ENCODE data around the gene MIER2.

Gene MIER2

GRCh38 chr19:306151-306900 lies 38.3 kb downstream of the MIER2 start:
- DNase-seq (ENCODE audit: low read depth) = no peak

GRCh38 chr19:305240-306150 lies 39.1 kb downstream of the MIER2 start:
- DNase-seq (ENCODE audit: low read depth) = no peak

GRCh38 chr19:296476-297225 lies 47.9 kb downstream of the MIER2 start:
- DNase-seq (ENCODE audit: low read depth) = no peak

DNA sequence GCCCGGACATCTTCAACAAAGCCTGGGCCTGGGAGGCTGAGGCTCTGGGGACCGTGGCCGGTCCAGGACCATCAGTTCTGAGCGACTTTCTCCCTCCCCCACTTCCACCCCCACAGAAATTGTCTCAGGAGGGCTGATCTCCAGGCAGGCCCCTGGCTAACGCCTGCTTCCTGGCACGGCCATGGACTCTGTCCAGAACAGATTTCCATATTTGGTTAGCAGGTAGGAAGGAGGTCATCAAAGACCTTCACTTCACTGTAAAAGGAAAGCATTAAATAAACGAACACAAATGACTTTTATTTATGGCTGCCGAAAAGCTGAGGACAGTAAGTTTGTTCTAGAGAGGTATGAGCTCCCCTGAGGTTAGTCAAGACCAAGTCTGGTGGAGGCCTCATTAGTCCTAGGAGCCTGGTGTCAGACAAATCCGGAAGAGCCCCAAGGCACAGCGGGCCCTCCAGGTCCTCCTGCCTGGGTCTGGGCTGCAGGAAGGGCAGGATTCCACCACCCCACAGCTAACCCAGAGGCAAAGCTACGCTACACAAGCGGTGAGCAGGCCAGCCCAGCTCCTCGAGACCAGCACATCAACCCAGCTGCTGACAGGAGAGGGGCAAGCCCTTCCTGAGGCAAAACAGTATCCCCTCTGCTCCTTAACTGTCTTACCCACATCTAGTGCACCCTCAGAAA lies 48.8 kb downstream of the MIER2 start:
- no peak for DNase-seq (ENCODE audit: low read depth)

DNA sequence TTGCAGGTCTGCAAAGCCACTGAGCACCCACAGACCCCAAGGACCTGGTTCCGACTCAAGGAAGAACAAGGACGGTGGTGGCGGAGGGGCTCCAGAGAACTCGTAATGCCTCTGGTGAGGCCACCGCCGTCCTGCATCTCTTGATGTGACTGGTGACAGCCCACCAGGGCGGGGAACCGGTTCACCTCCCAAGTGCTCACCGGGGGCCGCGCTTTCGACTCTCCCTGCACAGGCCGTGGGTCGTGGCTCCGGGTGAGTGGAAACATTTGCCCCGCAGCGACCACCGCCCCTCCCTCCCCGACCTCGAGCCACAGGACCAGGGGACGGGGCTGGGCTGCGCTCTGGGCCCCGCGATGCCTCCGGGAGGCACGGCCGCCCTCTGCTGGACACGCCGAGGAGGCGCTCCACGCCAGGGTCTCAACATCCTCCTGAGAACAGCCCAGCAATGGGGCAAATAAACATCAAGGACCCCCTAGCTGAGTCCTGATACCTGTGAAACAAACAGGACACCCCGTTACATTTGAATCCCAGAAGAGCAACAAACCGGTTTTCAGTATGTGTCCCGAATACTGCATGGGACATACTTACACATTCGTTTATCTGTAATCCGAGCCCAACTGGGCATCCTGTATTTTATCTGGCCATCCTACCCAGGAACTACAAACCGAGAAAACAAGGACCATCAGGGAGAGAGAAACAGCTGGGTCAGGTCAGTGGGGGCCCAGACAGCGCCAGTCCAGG lies 49.5 kb downstream of the MIER2 start:
- DNase-seq (ENCODE audit: low read depth) = no peak

- DNase-seq (ENCODE audit: low read depth) = no peak
These were observed 50.2 kb downstream of the MIER2 start for GRCh38 chr19:294341-294945.

GRCh38 chr19:293436-294110 lies 51.0 kb downstream of the MIER2 start:
- DNase-seq (ENCODE audit: low read depth) = no peak

DNA sequence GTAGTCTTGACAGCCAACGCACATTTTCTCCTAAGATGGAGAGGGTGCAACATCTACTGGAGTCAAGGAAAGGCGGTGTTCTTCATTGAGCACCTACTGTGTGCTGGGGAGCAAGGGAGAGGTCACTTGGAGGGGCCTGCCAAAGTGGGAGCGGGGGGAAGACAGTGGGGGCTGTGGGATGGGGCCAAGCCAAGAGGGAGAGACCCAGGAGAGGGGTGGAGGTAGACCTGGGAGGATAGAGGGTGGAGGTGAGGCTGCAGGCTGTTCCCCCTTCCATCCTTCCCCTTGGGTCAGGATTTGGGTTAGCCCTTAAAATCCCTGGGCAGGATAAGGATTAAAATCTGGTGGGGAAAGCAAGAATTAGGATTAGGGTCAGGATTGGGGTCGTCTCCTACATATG lies 51.6 kb downstream of the MIER2 start:
- no peak for DNase-seq (ENCODE audit: low read depth)

DNA sequence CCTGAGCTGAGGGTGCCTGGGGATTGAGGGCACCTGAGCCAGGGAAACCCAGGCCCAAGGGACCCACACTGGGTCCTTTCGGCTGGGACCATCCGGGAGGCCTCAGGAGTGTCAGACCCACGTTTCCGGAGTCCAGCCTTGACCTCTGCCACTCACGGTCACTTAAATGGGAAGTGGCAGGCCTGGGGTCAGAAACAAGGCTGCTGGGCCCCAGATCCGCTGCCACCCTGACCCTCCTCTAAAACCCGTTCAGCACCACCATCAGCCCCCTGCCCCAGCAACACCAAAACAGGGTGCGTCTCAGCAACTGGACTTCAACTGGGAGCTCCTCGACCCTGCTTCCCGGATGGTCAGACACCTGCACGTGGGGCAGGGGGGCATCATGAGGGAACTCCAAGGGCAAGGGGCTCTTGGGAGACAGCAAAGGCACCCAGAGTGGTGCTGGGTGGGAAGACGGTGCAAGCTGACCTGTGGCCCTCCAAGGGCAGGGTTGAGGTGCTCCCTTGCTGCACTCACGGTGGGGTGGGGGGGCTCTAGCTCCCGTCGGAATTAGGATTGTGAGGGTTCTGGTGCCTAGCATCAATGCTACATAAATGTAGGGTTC lies 52.2 kb downstream of the MIER2 start:
- no peak for DNase-seq (ENCODE audit: low read depth)

GRCh38 chr19:291561-292280 lies 52.9 kb downstream of the MIER2 start:
- DNase-seq (ENCODE audit: low read depth) = no peak

DNA sequence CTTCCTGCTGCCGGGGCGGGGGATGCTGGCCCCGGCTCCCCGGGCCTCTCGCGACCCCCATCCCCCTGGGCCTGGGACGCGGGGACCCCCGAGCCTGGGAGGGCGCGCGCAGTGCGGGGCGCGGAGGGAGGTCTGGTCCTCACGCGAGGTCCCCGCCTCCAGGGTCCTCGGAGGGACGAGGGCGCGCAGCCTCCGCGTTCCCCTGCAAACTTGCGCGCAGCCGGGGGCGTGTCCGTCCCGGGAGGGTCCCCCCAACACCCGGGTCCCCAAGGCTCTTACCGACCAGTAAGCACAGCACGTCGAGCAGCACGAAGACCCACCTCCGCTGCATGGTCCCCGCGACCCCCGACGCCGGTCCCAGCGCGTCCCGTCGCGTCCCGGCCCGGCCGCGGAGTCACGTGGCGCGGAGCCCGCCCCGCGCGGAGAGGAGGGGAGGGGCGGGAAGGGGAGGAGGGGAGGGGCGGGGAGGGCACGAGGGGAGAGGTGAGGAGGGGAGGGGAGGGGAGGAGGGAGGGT lies 53.5 kb downstream of the MIER2 start, which contains the start of gene PLPP2:
PLPP2 (minus strand) TSS at position 398 of the 516 bp plus-strand sequence; CDS start at position 331, 67 bp downstream.
- DNase-seq (ENCODE audit: low read depth) = no peak

GRCh38 chr19:290372-291005 lies 54.1 kb downstream of the MIER2 start:
- DNase-seq (ENCODE audit: low read depth) = no peak

GRCh38 chr19:289651-290371 lies 54.8 kb downstream of the MIER2 start:
- peak; percentile 36 for DNase-seq (ENCODE audit: low read depth)

DNA sequence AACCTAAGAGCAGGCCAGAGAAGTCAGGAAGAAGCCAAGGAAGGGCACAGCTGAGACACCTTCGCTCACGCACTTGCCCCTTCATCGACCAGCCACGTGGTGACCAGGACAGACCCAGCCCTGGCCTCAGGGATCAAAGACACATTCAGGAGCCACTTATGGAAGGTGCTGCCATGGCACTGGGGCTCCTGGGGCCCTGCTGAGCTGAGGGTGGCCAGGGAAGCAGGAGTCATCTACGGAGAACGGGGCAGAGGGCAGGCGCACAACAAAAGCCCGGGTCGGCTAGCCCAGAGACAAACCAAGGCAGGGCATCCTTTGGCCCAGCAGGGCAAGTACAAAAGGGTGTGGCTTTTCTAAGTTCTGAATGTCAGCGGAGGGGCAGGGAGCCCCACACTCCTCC lies 55.7 kb downstream of the MIER2 start:
- no peak for DNase-seq (ENCODE audit: low read depth)

GRCh38 chr19:287381-287871 lies 57.2 kb downstream of the MIER2 start:
- no peak for DNase-seq (ENCODE audit: low read depth)

GRCh38 chr19:283395-283794 lies 61.2 kb downstream of the MIER2 start:
- DNase-seq (ENCODE audit: low read depth) = no peak

DNA sequence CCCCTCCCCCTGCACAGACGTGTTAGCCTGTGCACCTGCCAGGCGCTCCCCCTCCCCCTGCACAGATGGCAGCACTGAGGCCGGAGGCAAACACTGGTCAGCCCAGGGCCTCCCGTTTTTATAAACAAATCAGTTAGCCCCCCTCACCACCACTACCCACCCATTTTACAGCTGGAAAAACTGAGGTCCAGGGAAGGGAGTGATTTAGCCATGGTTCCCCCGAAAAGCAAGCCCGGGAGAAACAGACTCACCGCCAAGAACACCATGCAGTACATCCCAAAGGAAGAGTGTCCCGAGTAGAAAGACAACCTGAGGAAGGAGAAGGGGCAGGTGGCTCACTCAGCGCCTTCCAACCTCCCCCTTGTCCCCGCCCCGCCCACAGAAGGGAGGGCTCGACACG lies 62.1 kb downstream of the MIER2 start:
- DNase-seq (ENCODE audit: low read depth) = no peak
